K562 (cell line): ENCODE measurements around the gene ZRANB1. TPM values are rescaled to one million over a fixed set of nuclear protein-coding genes. Genes with fewer than 3 reads are reported as not detected.

Experiments used
- BCL6 ChIP-seq: fragments of 250-450 bp; sonication (Bioruptor Pico); IDR thresholded peaks from 2 replicates; pipeline ENCODE4 v1.4.0; 2020
- BDP1 ChIP-seq: IDR thresholded peaks from 3 replicates; pipeline ENCODE4 v1.6.1; 2011; ENCODE audit not compliant: insufficient read length, insufficient read depth
- FOSL1 ChIP-seq: fragments of 200-800 bp; sonication (Bioruptor generic); conservative IDR thresholded peaks from 2 replicates; pipeline ENCODE4 v1.6.1; 2016; ENCODE audit warnings: missing genetic modification characterization, missing compliant biosample characterization
- MEF2D ChIP-seq: conservative IDR thresholded peaks from 2 replicates; pipeline ENCODE4 v1.6.1; 2016; ENCODE audit warnings: low read depth, missing genetic modification characterization, missing compliant biosample characterization
- RAD21 ChIP-seq, 2 experiments: fragments of 250-450 bp in 1 of 2; fragments of 450-650 bp in 1 of 2; sonication (Bioruptor Pico) in 1 of 2; formaldehyde crosslinking in 1 of 2; IDR thresholded peaks in 1 of 2; conservative IDR thresholded peaks in 1 of 2; 2 replicates each; pipeline versions ENCODE4 v1.4.0 to v1.8.0; 2020 to 2022; ENCODE audit warnings: mild to moderate bottlenecking in 2 of 2, moderate library complexity in 1 of 2
- ZNF184 ChIP-seq: sonication (generic); formaldehyde crosslinking; IDR thresholded peaks from 2 replicates; pipeline ENCODE4 v1.5.0; 2020; ENCODE audit warnings: missing genetic modification reagents
- polyA plus RNA-seq, 8 experiments: library from polyadenylated mRNA; depleted of rRNA in 4 of 8; stranded (reverse) in 5 of 8; unstranded in 3 of 8; fragments of >200 nt; fragmentation: Nextera tagmentation in 2 of 8; fragmentation: Illumina TruSeq in 1 of 8; extraction: Ambion mirVana in 2 of 8; extraction: Trizol in 1 of 8; gene quantifications; 2 replicates each; pipeline versions ENCODE4 v1.2.1 to v1.2.3, GENCODE V29; 2011 to 2014; ENCODE audit warnings: inconsistent platforms in 1 of 8, missing spikeins in 1 of 8
- total RNA-seq, 7 experiments: library from RNA; depleted of rRNA in 6 of 7; stranded (reverse); fragments of >200 nt in 6 of 7; fragmentation: Illumina TruSeq in 2 of 7; extraction: Trizol in 2 of 7; gene quantifications; 2 replicates each; pipeline versions ENCODE4 v1.2.1 to v1.2.3, GENCODE V29; 2011 to 2021; ENCODE audit warnings: low replicate concordance in 1 of 7
- TF ChIP-seq, protein P1 (sequence below), 2 experiments: fragments of 450-650 bp; formaldehyde crosslinking in 1 of 2; IDR thresholded peaks; 2 replicates each; pipeline versions ENCODE4 v1.4.0 to v1.6.1; 2014 to 2020; ENCODE audit warnings: mild to moderate bottlenecking in 2 of 2, borderline replicate concordance in 1 of 2, low read depth in 1 of 2

The ZRANB1 gene
- total and polyA plus RNA-seq, 9 of the 15 experiments (the other 6 are each of a cell fraction or from before 2014, with no cell fraction given) = 0.07 to 1.1 (median 0.64) TPM

DNA sequence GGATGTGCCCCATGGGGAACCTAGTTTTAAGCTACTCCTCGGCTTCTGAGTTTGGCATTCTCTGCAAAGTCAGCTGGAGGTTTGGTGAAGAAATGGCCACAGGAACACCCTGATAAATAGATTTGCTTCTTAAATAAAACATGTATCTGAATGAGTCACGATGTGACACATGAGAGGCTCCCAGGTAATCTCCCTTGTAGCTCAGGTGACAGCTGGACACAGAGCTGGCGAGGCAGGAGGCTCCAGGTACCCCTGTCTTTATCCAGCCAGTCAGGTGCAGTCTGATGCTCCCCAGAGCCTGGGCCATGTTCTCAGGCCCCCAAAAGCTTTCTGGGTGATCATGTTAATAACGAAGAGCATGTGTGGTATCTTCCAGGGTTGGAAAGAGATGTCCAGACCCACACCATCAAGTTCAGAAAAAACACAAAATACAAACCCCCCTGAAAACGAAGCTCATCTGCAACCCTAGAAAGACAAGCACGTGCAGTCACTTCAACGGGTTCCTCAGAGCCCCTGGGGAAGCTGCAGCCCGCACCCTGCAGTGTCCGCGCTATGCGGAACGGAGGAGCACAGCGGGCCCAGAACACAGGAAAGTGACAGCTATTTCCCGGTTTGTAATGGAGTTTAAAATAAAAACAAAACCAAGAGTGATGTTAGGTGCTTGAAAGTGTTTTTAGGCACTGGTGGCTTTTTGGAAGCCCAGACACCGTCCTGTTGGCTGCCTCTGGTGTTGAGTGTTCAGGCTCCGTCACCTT is 69.4 kb downstream of the ZRANB1 start (continued):
- TF ChIP-seq, protein P1, sequence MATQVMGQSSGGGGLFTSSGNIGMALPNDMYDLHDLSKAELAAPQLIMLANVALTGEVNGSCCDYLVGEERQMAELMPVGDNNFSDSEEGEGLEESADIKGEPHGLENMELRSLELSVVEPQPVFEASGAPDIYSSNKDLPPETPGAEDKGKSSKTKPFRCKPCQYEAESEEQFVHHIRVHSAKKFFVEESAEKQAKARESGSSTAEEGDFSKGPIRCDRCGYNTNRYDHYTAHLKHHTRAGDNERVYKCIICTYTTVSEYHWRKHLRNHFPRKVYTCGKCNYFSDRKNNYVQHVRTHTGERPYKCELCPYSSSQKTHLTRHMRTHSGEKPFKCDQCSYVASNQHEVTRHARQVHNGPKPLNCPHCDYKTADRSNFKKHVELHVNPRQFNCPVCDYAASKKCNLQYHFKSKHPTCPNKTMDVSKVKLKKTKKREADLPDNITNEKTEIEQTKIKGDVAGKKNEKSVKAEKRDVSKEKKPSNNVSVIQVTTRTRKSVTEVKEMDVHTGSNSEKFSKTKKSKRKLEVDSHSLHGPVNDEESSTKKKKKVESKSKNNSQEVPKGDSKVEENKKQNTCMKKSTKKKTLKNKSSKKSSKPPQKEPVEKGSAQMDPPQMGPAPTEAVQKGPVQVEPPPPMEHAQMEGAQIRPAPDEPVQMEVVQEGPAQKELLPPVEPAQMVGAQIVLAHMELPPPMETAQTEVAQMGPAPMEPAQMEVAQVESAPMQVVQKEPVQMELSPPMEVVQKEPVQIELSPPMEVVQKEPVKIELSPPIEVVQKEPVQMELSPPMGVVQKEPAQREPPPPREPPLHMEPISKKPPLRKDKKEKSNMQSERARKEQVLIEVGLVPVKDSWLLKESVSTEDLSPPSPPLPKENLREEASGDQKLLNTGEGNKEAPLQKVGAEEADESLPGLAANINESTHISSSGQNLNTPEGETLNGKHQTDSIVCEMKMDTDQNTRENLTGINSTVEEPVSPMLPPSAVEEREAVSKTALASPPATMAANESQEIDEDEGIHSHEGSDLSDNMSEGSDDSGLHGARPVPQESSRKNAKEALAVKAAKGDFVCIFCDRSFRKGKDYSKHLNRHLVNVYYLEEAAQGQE (IDR thresholded peaks at IDR 0.05; ENCODE audit: borderline replicate concordance) = no peak
- TF ChIP-seq, protein P1 (CRISPR knock-in tag; IDR thresholded peaks at IDR 0.05; ENCODE audit: low read depth) = no peak
- no peak for TF ChIP-seq FOSL1 (tag)
- TF ChIP-seq MEF2D (tag) = no peak
- no peak for TF ChIP-seq BDP1
- no peak for TF ChIP-seq BCL6 (CRISPR knock-in tag)
- no peak for TF ChIP-seq ZNF184 (CRISPR knock-in tag)
- no peak for TF ChIP-seq RAD21 (CRISPR knock-in tag; conservative IDR thresholded peaks at IDR 0.05 in 1 of 2, IDR thresholded peaks at IDR 0.05 in 1 of 2)
